Activated T-cell treated with anti-CD3 and anti-CD28 coated beads for 4 hours (primary cell): ENCODE data around the gene NRXN3.

Experiments
- DNase-seq: peaks from one replicate; pipeline ENCODE4 v3.0.0-alpha.2; 2020

The NRXN3 gene

GRCh38 chr14:78327426-78328221 lies 157.5 kb downstream of the NRXN3 start:
- no peak for DNase-seq

GRCh38 chr14:78329371-78329770 lies 159.2 kb downstream of the NRXN3 start:
- DNase-seq = no peak

- no peak for DNase-seq
These were observed 165.4 kb downstream of the NRXN3 start for GRCh38 chr14:78335531-78335930.

GRCh38 chr14:78340250-78340649 lies 170.1 kb downstream of the NRXN3 start:
- no peak for DNase-seq

GRCh38 chr14:78341827-78342389 lies 171.7 kb downstream of the NRXN3 start:
- no peak for DNase-seq

GRCh38 chr14:78342879-78343278 lies 172.7 kb downstream of the NRXN3 start:
- no peak for DNase-seq

GRCh38 chr14:78344290-78344689 lies 174.1 kb downstream of the NRXN3 start:
- no peak for DNase-seq

- DNase-seq = no peak
These were observed 175.1 kb downstream of the NRXN3 start for GRCh38 chr14:78345131-78345744.

GRCh38 chr14:78346747-78347146 lies 176.6 kb downstream of the NRXN3 start:
- no peak for DNase-seq

GRCh38 chr14:78355109-78355508 lies 184.9 kb downstream of the NRXN3 start:
- no peak for DNase-seq

- no peak for DNase-seq
These were observed 186.2 kb downstream of the NRXN3 start for GRCh38 chr14:78356391-78356790.

- no peak for DNase-seq
These were observed 188.4 kb downstream of the NRXN3 start for GRCh38 chr14:78358591-78358990.

GRCh38 chr14:78359581-78359980 lies 189.4 kb downstream of the NRXN3 start:
- no peak for DNase-seq

- no peak for DNase-seq
These were observed 192.8 kb downstream of the NRXN3 start for GRCh38 chr14:78363008-78363407.

GRCh38 chr14:78367355-78367754 lies 197.2 kb downstream of the NRXN3 start:
- no peak for DNase-seq

GRCh38 chr14:78383060-78383459 lies 212.9 kb downstream of the NRXN3 start:
- no peak for DNase-seq

- DNase-seq = no peak
These were observed 228.0 kb downstream of the NRXN3 start for GRCh38 chr14:78398216-78398615.

GRCh38 chr14:78399316-78399889 lies 229.2 kb downstream of the NRXN3 start:
- DNase-seq = no peak

GRCh38 chr14:78401866-78402265 lies 231.7 kb downstream of the NRXN3 start:
- no peak for DNase-seq

- DNase-seq = no peak
These were observed 233.2 kb downstream of the NRXN3 start for GRCh38 chr14:78403278-78403815.

- no peak for DNase-seq
These were observed 235.1 kb downstream of the NRXN3 start for GRCh38 chr14:78405079-78405856.

- no peak for DNase-seq
These were observed 242.3 kb downstream of the NRXN3 start for GRCh38 chr14:78412475-78412874.

GRCh38 chr14:78414172-78414571 lies 244.0 kb downstream of the NRXN3 start:
- no peak for DNase-seq
